ENCODE measurements around the gene MPP2.
"Not testable (repeated sequence)": the region's sequence is repeated elsewhere in the genome, so short reads cannot be mapped to it uniquely, and the experiment has no call there.

The MPP2 gene

DNA sequence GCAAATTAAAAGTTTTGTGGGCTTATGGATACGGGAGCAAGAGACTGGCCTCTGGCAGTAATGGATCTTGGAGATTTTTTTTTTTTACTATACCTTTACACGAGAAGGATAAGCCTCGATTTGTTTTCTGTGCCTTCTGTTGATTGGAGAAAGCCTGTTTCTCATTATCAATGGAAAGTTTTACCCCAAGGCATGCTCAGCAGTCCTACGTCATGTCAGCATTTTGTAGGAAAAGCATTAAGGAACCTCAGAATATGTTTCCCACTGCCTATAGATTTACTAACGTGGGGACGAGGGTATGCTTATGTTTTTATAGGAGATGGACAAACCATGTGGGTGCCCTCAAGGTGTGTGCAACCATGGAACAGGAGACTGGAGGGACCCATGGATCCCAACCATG, 33.5 kb downstream of the MPP2 start:
- Histone ChIP-seq H3K79me2 (ENCODE audit: insufficient read depth, low read length) (no peaks in the 10 kb centered on the region), H3K9ac (ENCODE audit: low read depth, low read length, poor library complexity, severe bottlenecking) (no peak overlapping the region), H4K20me1 (ENCODE audit: insufficient read depth, low read length, poor library complexity, severe bottlenecking) (no peaks in the 10 kb centered on the region), H3K4me1 (ENCODE audit: insufficient read depth, low read length, poor library complexity, severe bottlenecking) (no peaks in the 10 kb centered on the region), H3K9me3 (ENCODE audit: insufficient read depth, low read depth, low read length) (no peaks in the 10 kb centered on the region), H3K4me2 (ENCODE audit: low read depth, low read length, poor library complexity, severe bottlenecking) (no peak overlapping the region), H3F3A (ENCODE audit: low read depth) (no peaks in the 10 kb centered on the region), H3K9me2 (replicated peaks; ENCODE audit: low read depth, low read length) (no peaks in the 10 kb centered on the region), H3K4me3 (ENCODE audit: low read length, poor library complexity, severe bottlenecking) (no peak overlapping the region), H3K36me3 (ENCODE audit: insufficient read depth, low read length) (no peaks in the 10 kb centered on the region), H2AFZ (ENCODE audit: low read length) (no peak overlapping the region), H3K27me3 (ENCODE audit: insufficient read depth, low read length, poor library complexity, severe bottlenecking) (no peaks in the 10 kb centered on the region)
- TF ChIP-seq EZH2phosphoT487 (IDR thresholded peaks at IDR 0.05; ENCODE audit: borderline replicate concordance): no peak
- TF ChIP-seq, protein P1, sequence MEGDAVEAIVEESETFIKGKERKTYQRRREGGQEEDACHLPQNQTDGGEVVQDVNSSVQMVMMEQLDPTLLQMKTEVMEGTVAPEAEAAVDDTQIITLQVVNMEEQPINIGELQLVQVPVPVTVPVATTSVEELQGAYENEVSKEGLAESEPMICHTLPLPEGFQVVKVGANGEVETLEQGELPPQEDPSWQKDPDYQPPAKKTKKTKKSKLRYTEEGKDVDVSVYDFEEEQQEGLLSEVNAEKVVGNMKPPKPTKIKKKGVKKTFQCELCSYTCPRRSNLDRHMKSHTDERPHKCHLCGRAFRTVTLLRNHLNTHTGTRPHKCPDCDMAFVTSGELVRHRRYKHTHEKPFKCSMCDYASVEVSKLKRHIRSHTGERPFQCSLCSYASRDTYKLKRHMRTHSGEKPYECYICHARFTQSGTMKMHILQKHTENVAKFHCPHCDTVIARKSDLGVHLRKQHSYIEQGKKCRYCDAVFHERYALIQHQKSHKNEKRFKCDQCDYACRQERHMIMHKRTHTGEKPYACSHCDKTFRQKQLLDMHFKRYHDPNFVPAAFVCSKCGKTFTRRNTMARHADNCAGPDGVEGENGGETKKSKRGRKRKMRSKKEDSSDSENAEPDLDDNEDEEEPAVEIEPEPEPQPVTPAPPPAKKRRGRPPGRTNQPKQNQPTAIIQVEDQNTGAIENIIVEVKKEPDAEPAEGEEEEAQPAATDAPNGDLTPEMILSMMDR (conservative IDR thresholded peaks at IDR 0.05; ENCODE audit: low read length): no peak

DNA sequence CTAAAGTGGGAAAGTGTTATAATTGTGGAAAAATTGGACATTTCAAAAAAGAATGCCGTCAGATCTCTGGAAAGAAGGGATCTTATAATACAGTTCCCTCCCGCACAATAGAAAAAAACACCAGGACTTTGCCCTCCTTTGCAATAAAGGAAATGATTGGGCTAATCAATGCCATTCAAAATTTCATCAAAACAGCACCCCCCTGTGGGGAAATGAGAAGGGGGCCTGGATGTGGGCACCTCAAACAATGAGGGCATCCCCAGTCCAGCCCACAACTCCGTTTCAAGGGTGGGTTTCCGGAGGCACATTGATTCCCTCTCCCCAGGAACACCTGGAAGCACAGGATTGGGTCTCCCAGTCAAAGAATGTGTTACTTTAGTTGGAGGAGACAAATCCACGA, 34.2 kb downstream of the MPP2 start:
- H3K4me3 ChIP-seq (ENCODE audit: low read length, poor library complexity, severe bottlenecking): no peak overlapping the region
- H2AFZ ChIP-seq (ENCODE audit: low read length): no peak overlapping the region
- H3K36me3 ChIP-seq (ENCODE audit: insufficient read depth, low read length): no peaks in the 10 kb centered on the region
- H3K79me2 ChIP-seq (ENCODE audit: insufficient read depth, low read length): no peaks in the 10 kb centered on the region
- no peak overlapping the region for H3K4me2 ChIP-seq (ENCODE audit: low read depth, low read length, poor library complexity, severe bottlenecking)
- no peaks in the 10 kb centered on the region for H3K9me3 ChIP-seq (ENCODE audit: insufficient read depth, low read depth, low read length)
- H3K27me3 ChIP-seq (ENCODE audit: insufficient read depth, low read length, poor library complexity, severe bottlenecking): no peaks in the 10 kb centered on the region
- TF ChIP-seq, protein P1 (conservative IDR thresholded peaks at IDR 0.05; ENCODE audit: low read length): peak; percentile 47
- TF ChIP-seq EZH2phosphoT487 (IDR thresholded peaks at IDR 0.05; ENCODE audit: borderline replicate concordance): no peak
- no peak overlapping the region for H3K9ac ChIP-seq (ENCODE audit: low read depth, low read length, poor library complexity, severe bottlenecking)
- no peaks in the 10 kb centered on the region for H4K20me1 ChIP-seq (ENCODE audit: insufficient read depth, low read length, poor library complexity, severe bottlenecking)
- H3K9me2 ChIP-seq (replicated peaks; ENCODE audit: low read depth, low read length): no peaks in the 10 kb centered on the region
- no peaks in the 10 kb centered on the region for H3K4me1 ChIP-seq (ENCODE audit: insufficient read depth, low read length, poor library complexity, severe bottlenecking)
- H3F3A ChIP-seq (ENCODE audit: low read depth): no peaks in the 10 kb centered on the region

DNA sequence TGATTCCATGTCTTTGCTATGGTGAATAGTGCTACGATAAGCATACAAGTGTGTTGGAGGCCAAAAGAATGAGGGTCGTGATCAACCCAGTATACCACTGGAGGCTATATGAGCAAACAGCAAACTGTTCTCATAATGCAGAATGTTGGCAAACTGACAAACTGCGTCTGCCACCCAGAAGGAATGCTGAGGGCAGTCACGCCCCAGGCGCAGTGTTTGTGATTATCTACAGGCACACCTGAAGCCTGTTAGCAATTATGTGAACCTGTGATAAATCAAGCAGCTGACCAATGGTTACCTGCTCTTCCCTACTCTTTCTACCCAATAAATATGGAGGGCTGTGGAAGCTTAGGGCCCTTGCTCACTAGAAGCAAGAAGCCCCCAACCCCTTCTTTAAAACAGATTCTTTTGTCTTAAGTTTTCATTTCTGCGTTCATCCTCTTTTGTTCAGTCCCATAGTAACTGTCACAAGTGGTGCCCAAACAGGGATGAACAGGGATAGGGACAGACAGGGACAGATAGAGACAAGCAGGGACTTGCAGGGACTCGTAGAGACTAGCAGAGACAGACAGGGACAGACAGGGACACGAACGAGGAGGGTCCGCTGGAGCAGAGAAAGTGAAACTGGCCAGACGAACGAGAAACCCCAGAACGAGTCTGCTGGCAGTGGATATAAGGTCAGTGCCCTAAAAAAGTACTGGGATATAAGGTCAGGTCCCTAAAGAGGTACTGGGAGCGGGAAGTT, 35.2 kb downstream of the MPP2 start:
- no peaks in the 10 kb centered on the region for H3K36me3 ChIP-seq (ENCODE audit: insufficient read depth, low read length)
- H3K4me2 ChIP-seq (ENCODE audit: low read depth, low read length, poor library complexity, severe bottlenecking): no peak overlapping the region
- no peak overlapping the region for H2AFZ ChIP-seq (ENCODE audit: low read length)
- no peak overlapping the region for H3K4me3 ChIP-seq (ENCODE audit: low read length, poor library complexity, severe bottlenecking)
- H3K9me2 ChIP-seq (replicated peaks; ENCODE audit: low read depth, low read length): no peaks in the 10 kb centered on the region
- no peaks in the 10 kb centered on the region for H3F3A ChIP-seq (ENCODE audit: low read depth)
- no peaks in the 10 kb centered on the region for H4K20me1 ChIP-seq (ENCODE audit: insufficient read depth, low read length, poor library complexity, severe bottlenecking)
- TF ChIP-seq, protein P1 (conservative IDR thresholded peaks at IDR 0.05; ENCODE audit: low read length): no peak
- no peak for TF ChIP-seq EZH2phosphoT487 (IDR thresholded peaks at IDR 0.05; ENCODE audit: borderline replicate concordance)
- no peaks in the 10 kb centered on the region for H3K4me1 ChIP-seq (ENCODE audit: insufficient read depth, low read length, poor library complexity, severe bottlenecking)
- H3K9ac ChIP-seq (ENCODE audit: low read depth, low read length, poor library complexity, severe bottlenecking): no peak overlapping the region
- H3K27me3 ChIP-seq (ENCODE audit: insufficient read depth, low read length, poor library complexity, severe bottlenecking): no peaks in the 10 kb centered on the region
- H3K79me2 ChIP-seq (ENCODE audit: insufficient read depth, low read length): no peaks in the 10 kb centered on the region
- H3K9me3 ChIP-seq (ENCODE audit: insufficient read depth, low read depth, low read length): no peaks in the 10 kb centered on the region

DNA sequence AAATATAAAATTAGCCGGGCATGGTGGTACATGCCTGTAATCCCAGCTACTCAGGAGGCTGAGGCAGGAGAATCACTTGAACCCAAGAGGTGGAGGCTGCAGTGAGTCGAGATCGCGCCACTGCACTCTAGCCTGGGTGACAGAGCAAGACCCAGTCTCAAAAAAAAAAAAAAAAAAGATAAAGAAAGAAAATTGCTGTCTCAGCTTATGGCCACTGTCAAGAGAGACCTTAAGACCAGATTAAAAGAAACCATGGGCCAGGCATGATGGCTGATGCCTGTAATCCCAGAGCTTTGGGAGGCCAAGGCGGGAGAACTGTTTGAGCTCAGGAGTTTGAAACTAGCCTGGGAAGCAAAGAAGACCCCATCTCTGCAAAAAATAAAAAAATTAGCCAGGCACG, 38.3 kb downstream of the MPP2 start:
- not testable (repeated sequence) for H3K9ac ChIP-seq (ENCODE audit: low read depth, low read length, poor library complexity, severe bottlenecking); H3K9me3 ChIP-seq (ENCODE audit: insufficient read depth, low read depth, low read length); H3K9me2 ChIP-seq (replicated peaks; ENCODE audit: low read depth, low read length); H3K36me3 ChIP-seq (ENCODE audit: insufficient read depth, low read length); H3K4me2 ChIP-seq (ENCODE audit: low read depth, low read length, poor library complexity, severe bottlenecking); H3K4me3 ChIP-seq (ENCODE audit: low read length, poor library complexity, severe bottlenecking); H2AFZ ChIP-seq (ENCODE audit: low read length); H3K79me2 ChIP-seq (ENCODE audit: insufficient read depth, low read length); H3F3A ChIP-seq (ENCODE audit: low read depth); H3K27me3 ChIP-seq (ENCODE audit: insufficient read depth, low read length, poor library complexity, severe bottlenecking); H3K4me1 ChIP-seq (ENCODE audit: insufficient read depth, low read length, poor library complexity, severe bottlenecking); H4K20me1 ChIP-seq (ENCODE audit: insufficient read depth, low read length, poor library complexity, severe bottlenecking)

Data from Loucy (cell line).